CD4-positive, alpha-beta T cell treated with Interleukin-1 beta for 1 hour (primary cell): ENCODE results near the gene ENOX1.

Experiments
- DNase-seq, 2 donors: peaks; one replicate each; pipeline ENCODE4 v3.0.0-alpha.2; 2020 to 2022

Gene ENOX1

DNA sequence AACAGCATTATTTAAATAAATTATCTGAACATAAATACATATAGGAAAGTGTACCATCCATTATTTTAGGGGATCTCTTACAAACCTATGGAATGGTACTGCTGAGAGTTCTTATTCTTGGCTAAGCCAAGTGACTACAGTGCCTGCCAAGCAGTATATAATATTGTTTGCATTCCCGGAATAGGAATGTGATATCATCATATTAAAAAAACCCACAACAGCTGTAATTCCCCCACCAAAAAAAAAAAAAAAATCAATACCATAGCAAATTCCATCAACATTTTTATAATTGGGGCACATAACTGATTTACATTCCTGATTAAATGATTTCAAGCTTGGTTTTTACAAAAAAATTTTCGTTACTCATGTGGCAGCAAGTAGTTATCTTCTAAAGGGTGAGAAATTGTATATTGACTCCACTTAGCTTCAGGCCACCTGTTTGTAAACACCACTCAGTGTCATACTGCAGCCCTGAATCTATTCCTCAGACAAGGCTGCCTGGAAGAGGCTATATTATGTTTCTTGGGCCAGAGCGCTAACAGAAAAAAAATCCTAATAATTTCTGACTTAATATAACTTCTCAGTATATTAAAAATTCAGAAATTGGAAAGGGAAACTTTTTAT lies 485.3 kb downstream of the ENOX1 start:
- DNase-seq: no peak

- no peak for DNase-seq
Observed at GRCh38 chr13:43300865-43301264, 485.9 kb downstream of the ENOX1 start.

DNA sequence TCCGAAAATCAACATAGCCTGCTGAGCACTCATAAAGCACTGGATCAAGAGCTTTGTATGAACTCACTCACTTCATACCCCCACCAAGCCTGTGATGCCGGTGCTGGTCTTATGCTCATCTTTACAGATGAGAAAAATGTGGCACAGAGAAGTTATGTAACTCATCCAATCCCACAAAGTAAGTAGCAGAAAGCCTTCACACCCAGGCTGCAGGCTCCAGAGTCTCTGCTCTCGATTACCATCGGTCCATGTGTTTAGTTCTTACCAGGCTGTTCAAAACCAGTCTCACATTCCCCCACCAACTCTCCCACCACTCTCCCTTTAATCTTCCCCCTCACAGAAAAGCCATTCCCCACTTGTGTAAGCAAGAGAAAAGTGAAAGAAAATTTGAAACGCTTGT lies 487.4 kb downstream of the ENOX1 start:
- no peak for DNase-seq

DNA sequence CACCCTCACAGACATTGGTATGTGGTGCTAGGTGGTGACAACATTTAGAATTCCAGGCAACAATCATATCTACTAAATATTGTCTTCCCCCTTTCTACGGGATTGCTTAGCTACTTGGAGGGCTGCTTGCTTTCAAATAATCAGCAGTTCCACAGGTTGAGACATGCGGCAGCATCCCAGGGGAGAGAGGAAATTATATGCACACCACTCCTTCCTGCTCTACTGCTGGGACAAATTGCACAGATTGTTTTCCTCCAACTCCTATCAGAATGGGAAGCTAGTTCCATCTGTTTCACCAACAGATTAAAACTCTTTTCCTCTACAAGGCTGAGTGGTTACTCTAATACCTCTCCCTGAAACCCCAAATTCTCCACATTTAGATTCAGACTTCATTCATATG lies 488.0 kb downstream of the ENOX1 start:
- DNase-seq: no peak

DNA sequence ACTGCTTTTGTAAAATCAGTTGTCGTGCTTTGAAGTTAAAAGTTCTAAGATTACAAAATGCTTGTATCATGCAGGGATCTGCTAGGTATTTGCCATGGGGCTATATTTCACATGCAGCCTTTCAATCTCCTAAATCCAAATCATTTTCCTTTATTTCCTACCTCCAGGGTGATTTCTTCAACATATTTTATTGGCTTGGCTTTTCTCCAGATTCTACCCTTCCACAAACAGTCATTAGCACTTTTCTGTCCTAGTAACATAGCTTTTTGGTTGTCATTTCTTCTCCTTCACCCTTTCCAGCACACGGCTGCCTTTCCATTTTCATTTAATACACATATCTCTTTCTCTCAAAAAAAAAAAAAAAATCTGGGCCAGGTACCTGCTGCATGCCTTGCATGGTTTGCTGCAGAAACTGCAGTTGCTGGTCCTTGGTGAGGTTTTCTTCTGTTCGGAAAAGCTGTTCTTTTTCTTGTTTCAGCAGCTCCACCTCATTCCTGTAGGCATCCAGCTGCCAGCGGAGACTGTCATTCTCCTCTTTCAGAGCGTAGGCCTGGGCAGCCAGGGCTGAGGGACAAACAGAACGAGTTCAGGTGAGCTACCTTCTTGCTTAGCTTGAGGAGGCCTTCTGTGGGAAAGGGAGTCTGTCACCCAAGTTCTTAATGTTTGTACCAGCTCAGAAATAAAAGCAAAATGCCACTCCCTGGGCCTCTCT lies 488.6 kb downstream of the ENOX1 start:
- DNase-seq: no peak

DNA sequence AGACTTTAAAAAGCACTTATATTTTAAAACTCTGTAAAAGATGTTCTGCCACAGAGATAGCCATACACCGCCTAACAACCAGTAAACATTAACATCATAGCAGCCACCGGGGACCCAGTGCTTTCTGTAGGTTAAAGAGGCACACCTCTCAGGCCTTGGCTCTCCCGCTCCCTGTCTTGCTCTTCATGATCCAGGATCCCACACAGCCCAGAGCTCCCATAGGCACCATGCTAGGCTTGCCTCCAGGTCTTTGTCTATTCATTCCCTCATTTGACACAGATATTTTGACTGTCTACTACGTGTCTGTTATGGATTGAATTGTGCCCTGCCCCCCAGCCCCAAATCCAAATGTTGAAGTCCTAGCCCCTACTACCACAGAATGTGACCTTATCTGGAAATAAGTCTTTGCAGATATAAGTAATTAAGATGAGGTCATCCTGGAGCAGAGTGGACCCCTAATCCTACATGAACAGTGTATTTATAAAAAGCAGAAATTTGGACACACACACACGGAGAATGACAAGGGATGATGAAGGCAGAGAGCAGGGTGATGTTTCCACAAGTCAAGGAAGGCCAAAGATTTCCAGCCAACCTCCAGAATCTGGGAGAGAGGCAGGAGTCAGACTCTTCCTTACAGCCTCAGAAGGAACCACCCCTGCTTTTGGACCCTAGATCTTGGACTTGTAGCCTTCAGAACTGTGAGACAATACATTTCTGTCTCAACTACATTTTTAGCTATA lies 490.8 kb downstream of the ENOX1 start:
- DNase-seq: no peak

- DNase-seq: no peak
Observed at GRCh38 chr13:43295321-43295720, 491.5 kb downstream of the ENOX1 start.

DNA sequence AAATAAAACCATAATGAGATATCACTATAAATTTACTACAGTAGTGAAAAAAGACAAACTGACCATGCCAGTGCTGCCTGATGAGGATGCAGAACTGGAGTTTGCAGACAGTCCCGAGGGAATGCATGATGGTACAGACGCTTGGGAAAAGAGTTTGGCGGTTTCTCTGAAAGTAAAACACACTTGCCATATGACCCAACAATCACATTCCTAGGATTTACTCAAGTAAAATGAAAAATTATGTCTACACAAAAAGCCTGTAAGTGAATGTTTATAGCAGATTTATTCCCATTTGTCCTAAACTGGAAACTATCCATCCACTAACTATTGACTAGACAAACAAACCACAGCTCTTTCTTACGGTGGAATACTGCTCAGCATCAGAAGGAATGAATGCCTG lies 492.4 kb downstream of the ENOX1 start:
- DNase-seq: no peak

DNA sequence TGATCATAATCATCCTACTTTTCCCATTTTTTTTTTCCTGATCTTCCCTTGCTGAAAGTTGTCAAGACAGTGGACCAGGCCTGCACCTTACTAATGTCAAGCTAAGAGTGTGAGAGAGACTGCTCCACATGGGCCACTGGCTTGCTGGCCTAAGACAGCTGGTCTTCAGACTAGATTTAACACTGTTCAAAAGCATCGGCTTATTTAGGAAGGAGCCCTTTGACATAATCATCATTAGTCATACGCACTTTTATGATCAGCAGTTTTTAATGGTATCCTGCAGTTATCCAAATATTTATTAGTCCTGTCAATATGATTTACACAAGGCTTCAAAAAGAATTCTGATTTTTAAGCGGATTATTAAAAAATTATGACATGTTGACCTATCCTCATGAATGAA lies 492.8 kb downstream of the ENOX1 start:
- DNase-seq: no peak

DNA sequence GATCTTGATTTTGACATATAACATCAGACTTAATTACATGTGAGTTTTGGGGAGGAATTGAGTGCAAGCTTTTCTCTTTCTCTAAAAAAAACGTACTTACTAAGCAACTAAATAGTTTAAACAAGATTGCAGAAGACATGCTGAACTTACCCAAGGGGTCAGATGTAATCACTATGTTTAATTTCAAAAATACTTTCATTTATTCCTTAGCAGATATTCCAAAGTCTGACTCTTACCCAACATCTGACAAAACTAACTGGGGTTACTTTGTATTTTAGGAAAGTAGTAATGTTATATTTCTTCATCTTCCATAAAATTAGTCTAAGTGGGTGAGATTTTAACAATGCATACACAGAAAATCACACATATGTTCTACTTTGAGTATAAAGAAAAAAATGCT lies 493.2 kb downstream of the ENOX1 start:
- DNase-seq: no peak

DNA sequence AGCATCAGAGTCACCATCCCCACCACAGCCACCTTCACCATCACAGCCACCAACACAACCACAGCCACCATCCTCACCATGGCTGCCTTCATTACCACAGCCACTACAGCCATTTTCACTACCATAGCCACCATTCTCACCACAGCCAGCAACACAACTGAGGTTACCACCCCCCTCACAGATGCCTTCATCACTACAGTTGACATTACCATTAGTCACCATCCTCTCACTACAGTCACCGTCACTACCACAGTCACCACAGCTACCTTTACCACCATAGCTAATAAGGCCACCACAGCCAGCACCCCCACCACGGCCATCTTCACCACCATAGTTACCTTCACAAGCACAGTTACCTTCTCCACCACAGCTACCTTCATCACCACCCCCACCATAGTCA lies 493.8 kb downstream of the ENOX1 start:
- DNase-seq: no peak

DNA sequence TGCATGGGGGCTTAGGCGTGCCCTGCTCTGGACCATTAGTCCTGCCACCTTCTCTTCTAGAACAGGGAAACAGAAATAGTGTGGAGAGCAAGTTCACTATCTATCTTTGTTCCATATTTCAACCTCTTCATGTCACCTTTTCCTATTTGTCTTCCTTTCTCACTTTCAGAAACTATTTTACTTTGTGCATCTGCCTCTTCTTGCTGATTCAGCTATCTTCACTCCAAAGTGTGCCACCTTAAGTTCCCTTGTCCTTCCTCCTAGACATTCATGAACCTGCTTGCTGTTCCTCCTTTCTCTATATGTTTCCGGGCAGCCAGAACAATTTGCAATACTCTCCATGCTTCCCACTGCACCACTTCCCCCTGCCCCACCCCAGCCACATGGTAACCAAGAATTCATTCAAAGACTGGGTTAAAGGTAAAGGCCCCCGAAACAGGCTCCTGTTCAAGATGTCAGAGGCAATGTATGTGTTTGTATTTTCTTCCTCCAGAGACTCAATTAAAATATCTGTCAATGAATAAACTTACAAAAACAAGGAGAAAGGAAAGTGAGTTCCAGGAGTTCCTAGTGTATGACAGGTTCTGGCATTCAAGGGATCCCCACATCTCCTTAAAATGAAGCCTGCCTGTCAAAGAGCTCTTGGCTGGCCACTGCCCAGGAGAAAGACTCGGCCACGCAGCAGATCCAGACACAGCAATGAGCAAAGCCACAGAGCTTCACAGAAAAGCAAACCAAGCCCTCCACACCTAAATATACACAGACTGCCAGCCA lies 495.3 kb downstream of the ENOX1 start:
- DNase-seq: no peak

DNA sequence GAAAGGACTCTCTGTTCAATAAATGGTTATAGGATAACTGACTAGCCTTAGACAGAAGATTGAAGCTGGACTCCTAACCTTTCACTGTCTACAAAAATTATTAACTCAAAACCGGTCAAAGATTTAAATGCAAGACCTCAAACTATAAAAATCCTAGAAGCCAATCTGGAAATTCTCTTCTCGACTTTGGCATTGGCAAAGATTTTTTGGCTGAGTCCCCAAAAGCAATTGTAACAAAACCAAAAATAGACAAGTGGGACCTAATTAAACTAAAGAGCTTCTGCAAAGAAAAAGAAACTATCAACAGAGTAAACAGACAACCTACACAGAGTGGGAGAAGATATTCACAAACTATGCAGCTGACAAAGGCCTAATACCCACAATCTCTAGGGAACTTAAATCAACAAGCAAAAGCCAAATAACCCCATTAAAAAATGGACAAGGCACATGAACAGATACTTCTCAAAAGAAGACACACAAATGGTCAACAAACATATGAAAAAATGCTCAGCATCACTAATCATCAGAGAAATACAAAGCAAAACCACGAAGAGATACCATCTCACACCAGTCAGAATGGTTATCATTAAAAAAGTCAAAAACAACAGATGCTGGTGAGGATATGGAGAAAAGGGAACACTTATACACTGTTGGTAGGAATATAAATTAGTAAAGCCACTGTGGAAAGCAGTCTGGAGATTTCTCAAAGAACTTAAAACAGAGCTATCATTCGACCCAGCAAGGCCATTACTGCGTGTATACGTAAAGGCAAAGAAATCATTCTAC lies 497.1 kb downstream of the ENOX1 start:
- DNase-seq: no peak

DNA sequence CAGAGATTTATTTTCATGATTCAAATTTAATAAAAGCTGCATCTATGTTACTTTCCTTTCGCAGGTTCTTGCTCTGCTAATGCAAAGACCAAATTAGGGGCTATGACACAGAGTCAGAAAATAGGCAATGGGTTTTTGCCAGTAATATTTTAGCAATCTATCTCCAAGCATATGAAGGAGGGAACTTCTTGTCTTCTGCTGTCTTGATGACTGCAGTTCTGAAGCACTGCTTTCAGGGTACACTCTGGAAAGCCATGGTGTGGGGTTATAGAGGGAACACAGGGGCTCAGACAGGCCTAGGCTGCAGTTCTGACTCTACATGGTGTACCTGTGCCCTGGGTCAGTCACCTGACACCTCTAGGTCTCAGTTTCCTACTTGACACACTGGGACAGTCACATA lies 500.0 kb downstream of the ENOX1 start:
- DNase-seq: no peak

DNA sequence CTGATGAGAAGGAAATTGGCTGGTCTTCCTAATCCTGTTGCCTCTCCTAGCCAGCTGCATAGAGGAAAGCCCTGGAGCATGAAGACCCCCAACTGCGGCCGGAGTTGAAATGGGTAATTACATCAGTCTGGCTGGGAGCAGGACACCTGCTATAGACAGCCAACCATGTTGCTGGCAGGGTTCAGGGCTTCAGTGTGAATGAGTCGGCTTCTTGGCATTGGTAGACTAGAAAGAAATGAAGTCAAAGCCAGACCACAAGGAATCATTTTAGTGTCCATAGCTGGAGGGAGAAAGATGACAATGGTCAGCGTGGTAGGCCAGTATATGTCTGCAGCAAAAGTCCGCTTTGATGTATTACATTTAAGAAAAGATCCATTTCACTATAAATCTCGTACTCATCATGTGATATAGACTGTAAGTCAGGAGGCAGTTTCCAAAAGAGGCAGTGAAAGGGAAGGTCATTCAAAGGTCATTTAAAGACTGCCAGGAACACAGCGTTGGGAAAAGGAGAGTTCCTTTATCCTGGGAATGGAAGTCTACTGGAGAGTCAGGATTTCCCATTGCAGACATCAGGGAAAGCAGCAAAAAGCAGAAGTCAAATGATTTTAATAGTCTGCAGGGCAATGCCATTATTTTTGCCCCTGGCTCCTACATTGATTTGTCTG lies 500.7 kb downstream of the ENOX1 start:
- no peak for DNase-seq

GRCh38 chr13:43284162-43284561 lies 502.6 kb downstream of the ENOX1 start:
- DNase-seq: no peak

DNA sequence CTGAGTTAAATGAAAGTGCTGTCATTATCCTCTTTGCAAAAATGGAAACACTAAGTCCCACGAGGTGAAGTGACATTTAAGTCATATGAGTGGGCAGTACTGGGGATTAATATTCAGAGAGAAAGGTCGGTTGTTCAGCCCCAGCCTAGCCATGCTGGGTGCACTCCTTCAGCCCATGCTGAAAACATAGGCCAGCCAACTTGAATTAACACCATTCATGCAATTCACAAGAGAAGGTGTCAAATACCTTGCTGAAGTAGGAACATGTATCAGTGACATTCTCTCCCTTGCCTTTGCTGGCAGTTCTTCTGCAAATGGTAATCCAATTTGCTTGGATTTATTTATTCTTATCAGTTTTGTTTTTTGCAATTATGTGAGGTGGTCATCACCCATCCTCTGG lies 507.1 kb downstream of the ENOX1 start:
- DNase-seq: no peak

DNA sequence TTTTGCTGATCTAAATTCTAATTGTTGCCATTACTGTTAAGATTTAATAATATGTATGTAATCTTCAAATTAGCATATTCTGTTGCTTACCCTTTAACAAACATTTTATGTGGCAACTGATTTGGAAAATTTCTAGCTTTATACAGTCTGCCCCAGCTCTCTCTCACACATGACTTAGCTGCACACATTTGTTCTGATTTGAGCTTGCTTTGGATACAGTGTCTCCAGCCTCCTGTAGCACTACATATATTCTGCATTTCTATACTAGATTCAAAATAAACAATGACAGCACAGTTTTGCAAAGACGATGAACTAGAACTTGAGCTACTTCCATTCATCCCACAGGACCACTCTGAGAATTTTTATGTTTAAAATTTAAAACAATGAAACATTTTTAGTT lies 508.6 kb downstream of the ENOX1 start:
- no peak for DNase-seq

DNA sequence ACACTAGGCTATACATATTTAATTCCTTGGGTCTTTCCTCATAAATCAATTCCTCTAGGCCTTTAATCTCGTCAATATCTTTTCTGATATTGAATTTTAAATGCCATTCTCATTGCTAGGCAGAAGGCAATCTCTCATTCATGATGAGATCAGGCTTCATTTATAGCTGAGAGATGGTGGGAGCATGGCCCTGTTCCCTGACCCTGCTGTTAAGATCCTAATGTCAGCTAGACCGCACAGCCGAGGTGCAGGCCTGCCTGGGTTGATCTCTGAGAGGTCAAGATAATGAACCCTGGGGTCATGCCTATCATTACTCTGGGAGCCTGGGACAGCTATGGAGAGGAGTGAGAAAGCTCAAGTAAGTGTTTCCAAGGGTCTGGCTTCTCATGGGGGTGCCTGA lies 509.6 kb downstream of the ENOX1 start:
- no peak for DNase-seq

- DNase-seq: no peak
Observed at GRCh38 chr13:43274881-43275280, 511.9 kb downstream of the ENOX1 start.

DNA sequence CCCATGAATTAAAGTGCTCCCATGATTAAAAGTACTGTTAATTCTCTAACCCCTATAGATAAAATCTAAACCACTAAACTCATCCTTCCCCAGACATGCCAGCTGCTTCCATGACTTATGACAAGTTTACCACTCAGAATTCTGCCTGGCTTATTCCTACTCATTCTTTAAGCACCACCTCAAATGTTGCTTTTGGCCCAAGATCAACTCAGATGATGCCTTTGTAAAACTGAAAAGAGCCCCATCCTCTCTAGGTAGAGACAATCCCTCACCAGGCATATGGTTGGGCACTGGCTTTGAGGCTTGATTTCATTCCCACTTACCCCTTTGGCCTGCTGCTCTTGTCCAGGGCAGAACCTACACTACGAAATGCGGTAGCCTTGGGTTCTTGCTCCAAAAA lies 513.4 kb downstream of the ENOX1 start:
- DNase-seq: no peak

DNA sequence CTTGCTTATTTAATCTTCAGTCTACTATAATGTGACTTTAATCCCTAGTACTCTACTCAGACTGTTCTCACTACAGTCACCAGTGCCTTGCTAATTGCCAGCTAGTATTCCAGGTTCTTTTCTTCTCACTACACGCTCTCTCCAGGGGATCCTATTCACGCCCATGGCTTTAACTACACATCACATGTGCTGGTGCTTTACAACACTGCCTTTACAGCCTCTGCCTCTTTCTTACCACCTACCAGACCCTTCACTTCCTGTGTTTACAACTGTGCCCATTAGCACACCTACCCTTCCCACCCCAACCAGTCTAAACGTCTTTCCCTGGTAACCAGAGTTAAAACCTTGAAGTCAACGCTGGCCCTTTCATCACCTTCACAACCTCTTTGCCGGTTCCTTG lies 513.9 kb downstream of the ENOX1 start:
- DNase-seq: no peak
